ENCODE measurements around the gene GRIK3.
A peak's percentile ranks its signal among the peaks of the same experiment; 100 is the strongest.

GRIK3 gene

GRCh38 chr1:36871146-36871971, 163.0 kb downstream of the GRIK3 start:
- no peak for DNase-seq

GRCh38 chr1:36869826-36870225, 164.5 kb downstream of the GRIK3 start:
- DNase-seq: no peak

GRCh38 chr1:36869054-36869453, 165.3 kb downstream of the GRIK3 start:
- no peak for DNase-seq

GRCh38 chr1:36867575-36867974, 166.7 kb downstream of the GRIK3 start:
- DNase-seq: no peak

GRCh38 chr1:36866169-36866814, 168.0 kb downstream of the GRIK3 start:
- DNase-seq: no peak

- DNase-seq: no peak
Measured at GRCh38 chr1:36865602-36865900, 168.8 kb downstream of the GRIK3 start.

- DNase-seq: no peak
Measured at GRCh38 chr1:36864823-36865601, 169.3 kb downstream of the GRIK3 start.

- DNase-seq: peak; percentile 49
Measured at GRCh38 chr1:36864182-36864822, 170.0 kb downstream of the GRIK3 start.

GRCh38 chr1:36863500-36863899, 170.8 kb downstream of the GRIK3 start:
- DNase-seq: no peak

GRCh38 chr1:36863061-36863460, 171.3 kb downstream of the GRIK3 start:
- DNase-seq: no peak

GRCh38 chr1:36861375-36861774, 172.9 kb downstream of the GRIK3 start:
- DNase-seq: no peak

GRCh38 chr1:36859926-36860325, 174.4 kb downstream of the GRIK3 start:
- DNase-seq: no peak

GRCh38 chr1:36858981-36859380, 175.3 kb downstream of the GRIK3 start:
- no peak for DNase-seq

- DNase-seq: no peak
Measured at GRCh38 chr1:36858553-36858952, 175.8 kb downstream of the GRIK3 start.

- DNase-seq: no peak
Measured at GRCh38 chr1:36857754-36858153, 176.6 kb downstream of the GRIK3 start.

GRCh38 chr1:36855699-36856494, 178.4 kb downstream of the GRIK3 start:
- no peak for DNase-seq

- no peak for DNase-seq
Measured at GRCh38 chr1:36853638-36854037, 180.7 kb downstream of the GRIK3 start.

GRCh38 chr1:36852586-36852985, 181.7 kb downstream of the GRIK3 start:
- DNase-seq: no peak

- no peak for DNase-seq
Measured at GRCh38 chr1:36851595-36851994, 182.7 kb downstream of the GRIK3 start.

- DNase-seq: no peak
Measured at GRCh38 chr1:36851087-36851486, 183.2 kb downstream of the GRIK3 start.

GRCh38 chr1:36849956-36850355, 184.4 kb downstream of the GRIK3 start:
- no peak for DNase-seq

- no peak for DNase-seq
Measured at GRCh38 chr1:36847761-36848160, 186.6 kb downstream of the GRIK3 start.

GRCh38 chr1:36847186-36847585, 187.1 kb downstream of the GRIK3 start:
- DNase-seq: no peak
